Dedifferentiated amniotic fluid mesenchymal stem cell (primary cell): ENCODE data around the gene RNF220.
A peak's percentile ranks its signal among the peaks of the same experiment; 100 is the strongest.

ENCODE experiments used
- DNase-seq: peaks from one replicate; pipeline ENCODE4 v3.0.0-alpha.2; 2016; ENCODE audit errors: extremely low spot score

Gene RNF220

DNA sequence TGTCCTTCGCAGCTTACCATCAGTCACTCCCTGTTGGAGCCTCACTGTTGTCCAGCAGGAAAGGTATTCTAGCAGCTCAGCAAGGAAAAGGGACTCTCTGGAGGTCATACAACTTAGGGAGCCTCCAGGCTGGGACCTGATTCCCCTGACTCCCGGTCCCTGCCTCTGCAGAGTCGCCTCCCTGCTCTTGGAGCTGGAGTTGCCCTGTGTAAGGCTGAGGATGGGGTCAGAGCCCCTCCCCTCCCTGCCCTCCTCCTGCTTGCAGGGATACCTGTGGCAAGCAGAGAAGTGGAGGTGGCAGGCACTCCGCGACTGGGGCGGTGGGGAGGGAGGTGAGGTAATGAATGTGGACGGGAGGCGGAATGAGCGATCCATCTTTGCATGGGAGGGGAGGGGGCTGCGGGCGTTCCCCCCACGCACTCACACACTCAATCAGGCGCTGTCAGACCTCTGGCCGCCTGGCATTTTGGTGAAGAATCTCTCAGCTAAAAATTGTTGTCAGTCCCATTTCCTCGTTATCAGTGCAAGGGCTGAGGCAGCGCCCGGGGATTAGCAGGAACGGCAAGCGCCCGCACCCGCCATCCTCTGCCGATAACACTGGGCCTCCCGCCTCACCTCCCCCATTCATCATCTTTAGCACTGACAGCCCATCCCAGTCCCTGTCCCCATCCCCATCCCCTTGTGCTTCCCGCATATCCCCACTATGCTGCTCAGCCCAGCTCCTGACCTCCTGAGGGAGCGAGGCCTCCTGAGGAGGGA lies 204.9 kb downstream of the RNF220 start:
- DNase-seq: no peak

DNA sequence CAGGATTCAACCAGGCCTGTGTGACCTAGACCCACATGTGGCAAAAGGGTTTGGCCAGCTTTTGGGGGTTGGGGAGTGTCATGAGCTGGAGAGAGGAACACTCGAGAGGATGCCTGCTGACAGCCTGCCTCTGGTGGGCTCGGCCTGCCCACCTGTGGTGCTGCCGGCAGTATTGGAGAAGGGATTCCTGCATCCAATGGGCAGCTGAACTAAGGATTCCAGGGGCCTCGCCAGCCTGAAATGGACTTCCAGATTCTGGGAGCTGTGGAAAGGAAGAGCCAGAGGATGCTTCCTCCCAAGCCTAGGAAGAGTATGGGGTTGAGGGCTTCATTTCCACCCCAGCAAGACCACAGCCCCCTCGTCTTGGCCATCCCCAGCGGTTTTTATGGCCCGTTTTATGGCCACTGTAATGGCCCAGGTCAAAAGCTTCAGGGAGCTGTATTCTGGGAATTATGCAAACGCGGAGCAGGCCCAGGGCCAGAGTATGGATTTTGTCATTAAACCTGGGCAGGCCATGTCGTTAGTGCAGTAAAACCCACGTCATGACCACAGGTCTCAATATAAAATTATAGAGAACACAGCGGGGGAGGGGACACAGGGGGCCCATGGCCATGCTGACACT lies 205.6 kb downstream of the RNF220 start:
- no peak for DNase-seq

DNA sequence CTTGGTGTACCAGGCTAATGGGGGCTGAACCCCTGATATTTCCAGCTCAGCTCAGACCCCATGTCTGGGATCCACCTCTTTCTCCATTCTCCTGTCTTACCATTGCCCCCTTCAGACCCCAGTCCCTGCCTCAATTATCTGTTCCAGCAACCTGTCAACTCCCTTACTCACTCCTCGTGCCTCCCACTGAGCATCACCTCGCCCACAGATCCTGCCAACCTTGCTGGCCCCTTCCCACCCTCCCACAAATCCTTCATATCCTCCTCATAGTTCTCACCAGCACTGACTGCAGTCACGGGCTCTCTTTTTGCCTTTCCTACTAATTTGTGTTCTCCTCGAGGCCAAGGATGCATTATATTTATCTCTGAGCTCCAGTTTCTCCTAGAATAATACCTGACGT lies 206.4 kb downstream of the RNF220 start:
- no peak for DNase-seq

DNA sequence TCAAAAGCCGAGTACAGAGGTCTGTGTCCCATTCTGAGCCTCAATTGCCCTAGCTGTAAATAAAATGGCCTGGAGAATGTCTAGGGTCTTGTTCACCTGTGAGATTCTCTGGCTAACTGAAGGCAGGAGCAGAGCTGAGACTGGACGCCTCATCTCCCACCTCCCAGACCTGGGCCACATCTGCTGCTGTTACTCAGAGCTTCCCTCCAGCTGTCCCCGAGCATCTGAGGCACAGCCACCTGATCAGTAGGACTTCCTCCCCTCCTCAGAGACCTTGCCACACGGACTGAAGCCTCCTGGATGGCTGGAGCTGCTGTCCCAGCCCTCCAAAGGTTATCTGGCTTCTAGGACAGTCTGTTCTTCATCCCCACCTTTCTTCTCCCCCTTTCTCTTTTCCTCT lies 206.8 kb downstream of the RNF220 start:
- no peak for DNase-seq

DNA sequence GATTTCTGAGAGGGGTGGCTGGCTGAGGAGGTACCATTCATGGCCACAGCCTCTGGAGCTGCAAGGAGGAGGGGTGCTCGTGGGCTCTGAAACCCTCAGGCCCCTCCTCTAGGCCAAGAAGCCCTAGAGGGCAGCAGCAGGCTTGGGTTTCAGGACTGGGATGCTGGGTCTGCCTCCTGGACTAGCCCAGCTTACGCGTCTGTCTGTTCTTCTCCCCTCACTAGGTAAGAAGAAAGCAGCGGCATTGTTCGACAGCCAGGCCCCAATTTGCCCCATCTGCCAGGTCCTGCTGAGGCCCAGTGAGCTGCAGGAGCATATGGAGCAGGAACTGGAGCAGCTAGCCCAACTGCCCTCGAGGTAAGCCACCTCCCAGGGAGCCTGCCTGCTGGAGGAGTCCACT lies 208.9 kb downstream of the RNF220 start:
- DNase-seq: no peak

DNA sequence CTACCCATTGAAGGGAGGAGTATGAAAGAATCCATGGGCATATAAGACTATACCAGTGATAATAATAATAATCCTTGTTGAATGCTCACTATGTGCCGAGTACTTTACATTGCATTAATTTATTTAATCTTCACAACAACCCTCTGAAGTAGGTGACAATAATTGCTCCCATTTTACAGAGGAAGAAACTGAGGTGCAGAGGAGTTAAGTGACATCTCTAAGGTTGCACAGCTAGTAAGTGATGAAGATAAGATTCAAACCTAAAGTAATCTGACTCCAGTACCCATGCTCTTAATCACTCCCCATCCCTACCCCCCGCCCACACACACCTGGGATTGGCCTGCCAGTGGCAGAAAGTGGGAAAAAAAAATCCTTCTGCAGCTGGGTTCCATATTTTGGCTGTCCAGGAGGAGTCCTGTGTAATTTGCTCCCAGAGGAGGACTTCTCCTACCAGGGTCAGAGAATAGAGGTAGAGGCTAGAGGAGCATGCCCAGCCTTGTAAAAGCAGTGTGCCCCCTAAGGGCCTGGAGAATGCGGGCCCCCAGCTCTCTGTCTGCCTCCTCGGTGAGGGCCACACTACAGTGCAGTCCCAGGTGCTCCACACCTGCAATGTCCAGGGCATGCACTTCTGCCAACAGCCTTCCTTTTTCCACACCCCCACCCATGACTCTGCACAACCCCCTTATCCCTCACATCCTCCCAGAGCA lies 211.4 kb downstream of the RNF220 start:
- DNase-seq: no peak

DNA sequence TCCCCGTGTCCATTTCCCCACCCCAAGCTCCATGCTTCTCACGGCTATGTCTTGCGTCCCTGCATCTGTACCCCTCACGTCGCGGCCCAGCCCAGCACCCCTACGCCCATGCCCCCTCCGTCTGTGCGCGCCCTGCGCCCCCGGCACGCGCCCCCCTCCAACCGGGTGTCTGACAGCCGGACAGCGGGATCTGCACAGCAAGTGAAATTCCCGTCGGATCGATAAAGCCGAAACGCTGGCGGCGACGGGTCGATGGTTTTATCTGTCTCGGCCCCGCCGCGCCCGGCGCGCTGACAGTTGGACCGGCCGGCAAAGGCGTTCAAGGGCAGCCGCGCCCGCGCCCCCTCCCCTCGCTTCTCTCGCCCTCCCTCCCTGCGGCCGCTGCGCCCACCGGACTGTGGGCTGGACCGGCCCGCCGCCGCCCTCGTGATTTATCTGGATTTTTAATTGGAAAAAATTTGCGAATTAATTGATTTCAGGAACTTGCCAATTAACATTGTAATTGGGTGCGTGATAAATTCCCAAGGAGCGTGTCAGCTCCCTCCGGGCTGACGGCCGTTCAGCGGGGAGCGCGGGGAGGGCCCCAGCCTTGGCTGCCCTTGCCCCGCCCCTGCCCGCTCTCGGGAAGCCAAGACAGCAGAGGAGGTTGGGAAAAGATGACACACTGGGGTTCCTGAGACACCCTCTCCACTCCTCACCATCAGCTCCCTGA lies 212.1 kb downstream of the RNF220 start:
- DNase-seq: peak; percentile 48

DNA sequence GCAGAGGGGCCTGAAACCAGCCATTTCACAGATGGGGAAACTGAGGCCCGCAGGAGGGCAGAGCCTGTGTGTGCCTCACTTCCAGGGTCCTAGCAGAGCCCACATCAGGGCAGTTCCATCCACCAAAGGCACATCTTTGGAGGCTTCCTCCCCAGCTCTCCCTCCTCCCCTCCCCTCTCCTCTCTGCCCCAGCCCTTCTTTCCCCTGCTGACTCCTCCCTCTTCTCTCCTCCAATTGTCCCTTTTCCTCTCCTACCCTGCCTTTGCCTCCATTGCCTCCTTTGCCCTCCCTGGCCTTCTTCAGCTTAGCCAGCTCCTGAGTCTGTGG lies 212.6 kb downstream of the RNF220 start:
- no peak for DNase-seq

DNA sequence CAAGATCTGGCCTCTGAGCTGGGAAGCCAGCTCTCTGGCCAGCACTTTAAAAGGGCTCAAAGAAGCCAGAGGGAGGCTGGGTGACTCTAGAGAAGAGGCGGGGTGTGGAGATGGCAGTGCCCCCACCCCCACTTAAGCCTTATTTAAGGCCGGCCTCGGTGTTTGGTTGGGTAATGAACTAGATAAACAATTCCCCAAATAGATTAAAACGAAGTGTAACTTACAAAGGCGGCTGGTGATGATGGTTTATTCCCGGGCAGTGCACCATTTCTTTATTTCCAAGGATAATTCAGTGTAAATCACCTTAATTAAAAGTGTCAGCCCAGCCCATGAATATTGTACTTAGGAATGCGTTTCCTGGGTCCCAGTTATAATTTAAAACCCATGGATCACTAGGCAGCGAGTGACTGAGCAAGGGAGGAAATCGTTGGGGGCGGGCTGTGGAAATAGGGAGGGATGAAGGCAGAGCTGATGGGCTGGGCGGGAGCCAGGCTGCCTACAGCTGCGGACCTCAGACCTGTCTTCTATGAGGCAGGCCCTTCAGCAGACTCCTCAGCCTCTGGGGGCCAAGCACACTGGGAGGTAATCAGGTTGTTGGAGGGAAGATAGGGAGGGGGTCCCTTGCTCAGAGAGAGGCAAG lies 214.3 kb downstream of the RNF220 start:
- peak; percentile 77 for DNase-seq

DNA sequence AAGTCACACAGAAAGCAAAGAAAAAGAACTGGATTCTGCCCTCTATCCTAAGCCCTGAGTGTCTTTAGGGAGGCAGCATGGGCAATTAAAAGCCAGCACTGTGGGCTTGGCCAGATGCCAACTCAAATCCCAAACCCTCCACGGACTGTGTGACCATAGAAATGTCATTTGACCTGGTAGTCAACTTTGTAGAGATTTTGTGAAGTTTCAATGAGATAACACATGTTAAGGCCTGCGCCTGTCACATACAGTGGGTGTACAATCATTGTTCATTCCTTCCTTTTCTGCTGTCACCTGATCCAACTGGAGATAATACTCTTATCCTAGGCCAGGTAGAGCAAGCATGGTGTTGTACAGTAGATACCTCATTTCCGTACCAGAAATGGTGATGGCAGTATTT lies 215.0 kb downstream of the RNF220 start:
- DNase-seq: no peak

DNA sequence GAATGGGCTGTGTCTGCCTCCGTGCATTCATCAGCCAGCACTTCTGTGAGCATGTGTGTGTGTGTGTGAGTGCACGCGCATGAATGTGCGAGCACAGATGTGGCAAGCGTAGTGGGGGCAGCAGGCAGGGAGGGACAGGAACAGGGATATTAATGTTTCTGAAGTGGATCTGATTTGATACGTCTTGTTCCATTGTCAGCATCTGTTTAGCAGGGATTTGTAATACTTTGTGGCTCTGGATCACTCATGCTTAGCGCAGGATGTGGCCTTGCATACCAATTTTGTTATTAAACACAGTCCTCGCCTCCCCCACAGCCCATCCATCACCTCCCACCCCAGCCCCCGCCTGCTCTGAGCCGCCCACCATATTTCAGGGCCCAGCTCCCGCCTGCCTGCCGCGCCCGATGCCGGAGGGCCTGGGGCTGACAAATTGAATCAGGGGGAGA lies 216.8 kb downstream of the RNF220 start:
- DNase-seq: no peak

DNA sequence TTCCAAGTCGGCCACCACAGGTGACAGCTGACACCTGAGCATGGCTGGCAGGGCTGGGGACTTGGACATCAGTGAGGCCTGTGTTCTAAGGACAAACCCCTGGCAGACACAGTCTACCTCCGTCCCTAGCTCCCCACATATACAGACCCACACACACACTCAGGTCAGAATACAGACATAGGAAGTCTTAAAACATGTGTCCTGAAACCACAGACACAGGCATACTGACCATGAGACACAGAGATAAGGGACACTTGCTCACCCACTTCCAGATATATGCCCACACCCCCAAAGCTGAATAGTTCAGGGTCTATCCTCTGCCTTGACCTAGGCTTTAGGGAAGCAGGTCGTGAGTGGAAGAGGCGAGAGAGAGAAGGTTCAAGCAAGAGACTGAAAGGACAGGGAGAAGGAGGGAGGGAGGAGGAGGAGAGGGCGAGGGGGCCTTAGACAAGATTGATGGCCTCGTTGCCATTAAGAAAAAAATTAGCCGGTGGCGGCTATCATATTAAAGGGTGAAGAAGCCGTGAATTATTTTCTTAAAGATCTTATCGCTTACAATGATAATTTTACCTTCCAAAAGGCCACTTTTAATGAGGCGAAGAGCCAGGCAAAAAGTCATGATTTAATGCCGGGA lies 219.3 kb downstream of the RNF220 start:
- DNase-seq: no peak

DNA sequence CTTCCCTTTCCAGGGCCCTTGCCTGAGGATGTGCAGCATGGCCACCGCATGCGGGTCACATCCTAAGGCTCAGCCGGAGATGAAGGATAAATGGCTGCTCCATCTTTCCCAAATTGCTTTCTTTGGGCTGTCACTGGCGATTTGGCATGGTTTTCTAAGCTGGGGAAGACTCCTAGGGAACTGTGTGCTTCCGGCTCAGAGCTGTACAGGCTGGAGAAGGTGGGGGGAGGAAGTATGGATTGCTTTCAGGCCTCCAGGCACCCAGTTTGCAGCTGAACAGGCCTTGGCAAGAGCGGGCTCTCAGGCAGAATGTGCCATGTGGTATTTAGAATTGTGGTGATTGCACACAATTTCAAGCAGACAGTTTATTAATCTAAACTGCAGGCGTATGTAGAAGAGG lies 220.3 kb downstream of the RNF220 start:
- DNase-seq: no peak

DNA sequence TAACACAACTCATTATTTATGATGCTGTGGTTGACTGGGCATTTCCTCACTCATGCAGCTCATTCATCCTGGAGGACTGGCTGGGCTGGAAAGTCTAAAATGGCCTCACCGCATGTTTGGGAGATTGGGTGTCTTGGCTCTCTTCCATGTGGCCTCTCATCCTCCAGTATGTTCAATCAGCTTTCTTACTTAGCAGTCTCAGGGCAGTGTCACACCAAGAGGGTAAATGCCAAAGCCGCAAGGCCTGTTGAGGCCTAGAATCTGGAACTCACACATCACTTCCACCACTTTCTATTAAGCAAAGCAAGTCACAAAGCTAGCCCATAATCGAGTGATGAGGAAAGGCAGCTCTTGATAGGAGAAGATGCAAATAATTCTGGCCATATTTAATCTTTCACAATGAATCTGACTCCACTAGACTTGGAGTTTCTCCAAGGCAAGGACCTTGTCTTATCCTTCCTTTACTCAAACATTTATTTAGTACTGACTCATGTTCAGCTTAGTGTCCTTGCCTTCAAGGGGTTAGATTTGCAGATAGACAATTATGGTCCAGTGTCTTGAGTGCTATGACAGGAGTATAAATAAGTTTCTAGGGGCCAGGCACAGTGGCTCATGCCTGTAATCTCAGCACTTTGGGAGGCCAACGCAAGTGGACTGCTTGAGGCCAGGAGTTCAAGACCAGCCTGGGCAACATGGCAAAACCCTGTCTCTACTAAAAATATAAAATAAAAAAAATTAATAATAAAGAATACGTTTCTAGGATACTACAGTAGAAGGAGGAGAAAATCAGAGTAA lies 224.1 kb downstream of the RNF220 start:
- peak; percentile 30 for DNase-seq

DNA sequence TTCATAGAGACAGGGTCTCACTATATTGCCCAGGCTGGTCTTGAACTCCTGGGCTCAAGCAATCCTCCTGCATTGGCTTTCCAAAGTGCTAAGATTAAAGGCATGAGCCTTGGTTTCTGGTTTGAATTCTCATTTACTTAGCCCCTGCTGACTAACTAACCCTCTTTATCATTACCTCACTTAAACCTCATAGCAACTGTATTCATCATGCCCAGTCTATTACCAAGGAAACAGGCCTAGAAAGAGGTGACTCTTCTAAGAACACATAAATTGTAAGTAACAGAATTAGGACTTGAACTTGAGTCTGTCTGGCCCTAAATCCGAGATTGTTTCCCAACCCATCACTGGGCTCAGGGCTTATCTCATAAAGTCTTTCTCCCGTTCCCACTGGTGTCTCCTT lies 225.1 kb downstream of the RNF220 start:
- no peak for DNase-seq

DNA sequence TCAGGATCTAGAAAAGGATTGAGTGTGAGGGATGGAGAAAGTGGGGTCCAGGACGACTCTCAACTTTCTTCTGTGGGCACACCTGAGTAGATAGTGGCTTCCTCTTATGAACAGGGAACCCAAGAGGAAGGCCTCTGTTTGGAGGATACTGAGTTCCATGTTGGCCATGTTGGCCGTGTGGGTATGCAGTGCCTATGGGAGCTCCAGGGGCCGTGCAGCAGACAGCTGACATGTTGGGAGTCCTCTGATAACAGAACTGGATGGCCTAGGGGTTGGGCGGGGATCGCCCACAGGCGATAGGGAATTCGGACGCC lies 226.2 kb downstream of the RNF220 start:
- no peak for DNase-seq

DNA sequence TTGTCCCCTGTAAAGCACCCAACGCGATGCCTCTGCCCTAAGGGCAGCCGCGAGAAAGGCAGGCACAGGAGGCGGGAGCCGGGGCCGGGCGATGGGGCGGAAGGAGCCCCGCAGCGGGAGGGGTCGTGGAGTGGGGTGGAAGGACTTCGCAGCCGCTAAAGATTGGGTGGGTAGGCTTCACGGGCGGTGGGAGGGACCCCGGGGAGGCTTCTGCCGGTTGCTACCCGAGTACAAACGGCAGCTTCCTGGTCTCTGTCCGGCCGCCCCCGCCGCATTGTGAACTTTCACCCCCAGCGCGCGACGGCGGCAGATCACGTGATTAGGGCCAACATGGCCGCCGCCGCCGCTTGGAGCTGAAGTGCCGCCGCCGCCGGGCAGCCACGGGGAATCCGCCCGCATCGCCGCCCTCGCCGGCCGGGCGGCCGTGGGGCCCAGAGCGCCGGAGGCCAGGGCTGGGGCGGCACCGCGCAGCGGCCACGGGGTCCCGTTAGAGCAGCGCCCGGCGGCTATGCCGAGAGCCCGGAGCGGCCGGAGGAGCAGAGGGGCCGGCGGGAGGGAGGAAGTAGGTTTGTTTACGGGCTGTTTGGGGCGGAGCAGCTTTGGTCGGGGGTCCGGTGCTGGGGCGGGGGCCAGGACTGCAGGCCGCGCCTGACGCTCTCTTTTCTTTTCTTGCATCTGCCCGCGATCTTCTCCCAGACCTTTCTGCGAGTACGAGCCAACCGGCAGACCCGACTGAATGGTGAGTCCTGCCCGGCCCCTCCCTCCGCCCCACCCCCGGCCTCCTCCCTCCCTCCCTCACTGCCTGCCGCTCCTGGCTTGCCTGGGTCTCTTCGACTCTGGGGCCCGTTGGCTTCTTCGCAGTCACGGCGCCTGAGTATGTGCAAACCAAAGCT lies 226.8 kb downstream of the RNF220 start:
- DNase-seq: peak; percentile 74

DNA sequence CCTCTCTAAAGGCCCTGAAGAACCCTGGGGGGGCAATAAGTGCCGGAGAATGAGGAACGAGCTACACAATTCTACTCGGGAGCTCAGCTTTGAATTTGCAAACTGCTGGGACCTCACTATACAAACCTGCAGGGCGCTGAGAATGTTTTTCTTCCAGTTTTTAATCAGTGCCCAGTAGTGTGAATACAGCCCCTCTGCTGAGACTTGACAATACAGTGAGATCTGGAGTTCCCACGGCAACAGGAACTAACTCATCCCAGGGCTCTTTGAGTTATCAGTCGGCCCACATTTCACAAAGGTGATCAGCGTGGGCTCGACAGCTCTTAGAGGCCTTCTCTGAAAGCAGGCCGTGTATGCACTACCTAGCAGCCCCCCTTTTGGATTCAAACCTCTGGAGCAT lies 227.5 kb downstream of the RNF220 start:
- no peak for DNase-seq

DNA sequence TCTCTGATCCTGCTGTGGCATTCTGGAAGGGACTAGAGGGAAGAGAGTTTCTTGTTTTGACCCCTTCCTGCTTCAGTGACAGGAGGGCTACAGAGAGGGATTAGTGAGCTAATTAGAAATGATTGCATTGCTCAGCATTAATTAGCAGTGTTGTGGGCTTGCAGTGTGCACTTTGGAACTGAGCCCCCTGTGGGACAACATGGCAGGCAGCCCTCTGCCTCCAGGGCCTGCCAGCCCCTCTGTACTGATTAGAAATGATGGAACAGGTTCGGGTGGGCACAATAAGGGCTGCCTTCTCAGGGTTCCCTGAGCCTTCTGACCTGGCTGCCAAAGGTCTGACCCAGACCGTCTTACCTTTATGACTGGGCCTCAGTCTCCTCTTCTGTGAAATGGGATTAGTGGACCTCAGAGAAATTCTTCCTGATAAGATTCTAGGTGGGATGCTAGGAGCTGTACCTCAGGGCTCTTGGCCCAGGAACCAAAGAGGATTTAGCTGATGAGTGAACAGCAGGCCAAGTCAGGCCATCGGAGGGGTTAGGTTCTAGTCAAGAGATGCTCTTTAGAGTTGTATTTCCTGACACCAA lies 229.6 kb downstream of the RNF220 start:
- no peak for DNase-seq

DNA sequence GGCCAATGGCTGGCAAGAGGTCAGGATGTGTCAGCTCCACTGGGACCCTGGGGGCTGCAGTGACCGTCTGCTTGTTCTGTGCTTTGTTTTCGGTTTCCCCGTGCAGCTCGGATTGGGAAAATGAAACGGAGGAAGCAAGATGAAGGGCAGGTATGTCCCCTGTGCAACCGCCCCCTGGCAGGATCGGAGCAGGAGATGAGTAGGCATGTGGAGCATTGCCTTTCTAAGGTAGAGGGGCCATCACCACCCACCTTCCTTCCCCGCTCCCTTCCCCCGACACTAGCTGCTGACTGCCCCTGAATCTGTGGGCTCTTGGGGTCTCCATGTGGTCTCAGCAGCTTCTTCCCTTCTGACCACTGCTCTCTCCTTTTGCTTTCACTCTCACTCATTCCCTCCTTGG lies 230.4 kb downstream of the RNF220 start:
- no peak for DNase-seq
